DND-41 (cell line): ENCODE data around the gene SPAG16.
A peak's percentile ranks its signal among the peaks of the same experiment; 100 is the strongest.
"Not testable (repeated sequence)": the region's sequence is repeated elsewhere in the genome, so short reads cannot be mapped to it uniquely, and the experiment has no call there.

ENCODE experiments used
- ATAC-seq: fragments of 200-7000 bp; cut with Tn5 transposase; 3 replicates; pipeline ENCODE4 v1.9.1; 2021; ENCODE audit warnings: low read depth; ENCODE audit not compliant: insufficient read depth
- DNase-seq: peaks from one replicate; pipeline ENCODE4 v3.0.0-alpha.2; 2020
- H2AFZ ChIP-seq: 2 replicates; pipeline ENCODE4 v1.6.0; 2012; ENCODE audit warnings: low read depth, low read length
- H3K27ac ChIP-seq: 2 replicates; pipeline ENCODE4 v1.5.1; 2012; ENCODE audit warnings: low read length, inconsistent platforms
- H3K27me3 ChIP-seq: fragments of 200-600 bp; sonication (generic); 2 replicates; pipeline ENCODE4 v1.6.0; 2012; ENCODE audit warnings: low read length, mild to moderate bottlenecking, inconsistent platforms; ENCODE audit not compliant: insufficient read depth, poor library complexity
- H3K36me3 ChIP-seq: 2 replicates; pipeline ENCODE4 v1.5.1; 2012; ENCODE audit warnings: low read length, inconsistent platforms; ENCODE audit not compliant: insufficient read depth
- H3K4me1 ChIP-seq: 2 replicates; pipeline ENCODE4 v1.5.1; 2012; ENCODE audit warnings: mild to moderate bottlenecking, low read length; ENCODE audit not compliant: insufficient read depth
- H3K4me2 ChIP-seq: 2 replicates; pipeline ENCODE4 v1.6.0; 2012; ENCODE audit warnings: mild to moderate bottlenecking, moderate library complexity, low read length, inconsistent platforms; ENCODE audit not compliant: insufficient read depth
- H3K4me3 ChIP-seq, 2 experiments: fragments of 200-600 bp in 1 of 2; shearing (Covaris generic) in 1 of 2; 2 replicates each; pipeline ENCODE4 v1.5.1; 2012 to 2016; ENCODE audit warnings: inconsistent platforms in 2 of 2, low read length in 2 of 2, mild to moderate bottlenecking in 2 of 2, low read depth in 1 of 2, moderate library complexity in 1 of 2
- H3K79me2 ChIP-seq: 2 replicates; pipeline ENCODE4 v1.6.0; 2012; ENCODE audit warnings: low read length, inconsistent platforms; ENCODE audit not compliant: insufficient read depth
- H3K9ac ChIP-seq: 2 replicates; pipeline ENCODE4 v1.6.0; 2012; ENCODE audit warnings: low read depth, mild to moderate bottlenecking, inconsistent platforms, low read length, moderate library complexity
- H3K9me3 ChIP-seq: 2 replicates; pipeline ENCODE4 v1.5.1; 2012; ENCODE audit warnings: low read length, moderate library complexity, mild to moderate bottlenecking, inconsistent platforms; ENCODE audit not compliant: insufficient read depth, severe bottlenecking
- H4K20me1 ChIP-seq: 2 replicates; pipeline ENCODE4 v1.6.0; 2012; ENCODE audit warnings: low read length; ENCODE audit not compliant: insufficient read depth
- EZH2 ChIP-seq: IDR thresholded peaks from 3 replicates; pipeline ENCODE4 v1.6.1; 2012; ENCODE audit warnings: borderline replicate concordance, low read depth, mild to moderate bottlenecking, moderate library complexity, low read length, inconsistent platforms; ENCODE audit not compliant: severe bottlenecking
- TF ChIP-seq, protein P1 (sequence below): IDR thresholded peaks from 2 replicates; pipeline ENCODE4 v1.5.1; 2012; ENCODE audit warnings: borderline replicate concordance, low read length, moderate library complexity, mild to moderate bottlenecking; ENCODE audit not compliant: poor library complexity, severe bottlenecking; ENCODE audit errors: extremely low read depth

The SPAG16 gene

DNA sequence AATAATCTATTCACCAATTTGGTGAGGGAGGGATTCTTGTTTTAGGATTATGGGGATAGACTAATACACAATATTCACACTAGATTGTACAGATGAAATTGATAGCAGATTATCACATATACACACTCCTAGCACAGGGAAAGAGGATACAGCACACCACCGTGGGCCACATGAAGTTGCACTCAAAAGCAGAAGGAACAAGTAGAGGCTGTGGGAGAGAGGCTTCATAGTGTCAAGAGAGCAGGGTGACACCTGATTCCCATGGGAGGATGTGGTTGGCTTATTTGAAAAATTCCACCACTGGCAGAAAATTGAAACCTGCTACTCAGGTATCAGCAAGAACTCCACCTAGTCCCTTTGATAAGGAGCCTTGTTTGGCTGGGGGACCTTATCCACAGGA lies 395.6 kb downstream of the SPAG16 start:
- Histone ChIP-seq H3K27me3 (no peaks in the 10 kb centered on the region), H3K4me2 (no peak overlapping the region), H3K27ac (no peak overlapping the region), H3K36me3 (no peaks in the 10 kb centered on the region), H3K9ac (no peak overlapping the region), H3K4me3 (no peak overlapping the region), H4K20me1 (no peaks in the 10 kb centered on the region), H2AFZ (no peak overlapping the region), H3K4me1 (peaks cover 7% of the 10 kb centered on the region), H3K79me2 (no peaks in the 10 kb centered on the region), H3K9me3 (no peaks in the 10 kb centered on the region)
- ATAC-seq (0 out of 3 replicates have a peak, but pooled peaks have one; percentile 27), DNase-seq (no peak)
- TF ChIP-seq, protein P1, sequence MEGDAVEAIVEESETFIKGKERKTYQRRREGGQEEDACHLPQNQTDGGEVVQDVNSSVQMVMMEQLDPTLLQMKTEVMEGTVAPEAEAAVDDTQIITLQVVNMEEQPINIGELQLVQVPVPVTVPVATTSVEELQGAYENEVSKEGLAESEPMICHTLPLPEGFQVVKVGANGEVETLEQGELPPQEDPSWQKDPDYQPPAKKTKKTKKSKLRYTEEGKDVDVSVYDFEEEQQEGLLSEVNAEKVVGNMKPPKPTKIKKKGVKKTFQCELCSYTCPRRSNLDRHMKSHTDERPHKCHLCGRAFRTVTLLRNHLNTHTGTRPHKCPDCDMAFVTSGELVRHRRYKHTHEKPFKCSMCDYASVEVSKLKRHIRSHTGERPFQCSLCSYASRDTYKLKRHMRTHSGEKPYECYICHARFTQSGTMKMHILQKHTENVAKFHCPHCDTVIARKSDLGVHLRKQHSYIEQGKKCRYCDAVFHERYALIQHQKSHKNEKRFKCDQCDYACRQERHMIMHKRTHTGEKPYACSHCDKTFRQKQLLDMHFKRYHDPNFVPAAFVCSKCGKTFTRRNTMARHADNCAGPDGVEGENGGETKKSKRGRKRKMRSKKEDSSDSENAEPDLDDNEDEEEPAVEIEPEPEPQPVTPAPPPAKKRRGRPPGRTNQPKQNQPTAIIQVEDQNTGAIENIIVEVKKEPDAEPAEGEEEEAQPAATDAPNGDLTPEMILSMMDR: no peak
- no peak for TF ChIP-seq EZH2

DNA sequence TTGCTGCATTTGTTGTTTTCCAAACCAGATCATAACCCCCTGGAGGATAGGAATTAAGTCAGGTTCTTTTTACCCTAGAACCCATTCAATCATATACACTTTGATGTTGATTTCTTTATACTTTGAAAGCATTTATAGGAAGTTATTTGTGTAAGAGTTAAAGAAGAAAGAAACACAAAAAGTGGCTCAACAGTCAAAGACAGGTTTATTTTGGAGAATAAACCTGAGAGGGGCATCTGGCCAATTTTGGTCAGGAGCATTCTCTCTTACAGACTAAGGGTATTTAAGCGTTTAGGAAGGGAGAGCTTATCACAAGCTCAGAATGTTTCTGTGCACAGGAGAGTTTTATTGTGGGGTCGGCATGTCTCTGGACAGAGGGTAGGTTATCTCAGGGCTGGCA lies 398.0 kb downstream of the SPAG16 start:
- H3K27me3 ChIP-seq: no peaks in the 10 kb centered on the region
- DNase-seq (no peak), ATAC-seq (no peak)
- no peaks in the 10 kb centered on the region for H3K79me2 ChIP-seq
- no peak overlapping the region for H3K4me2 ChIP-seq
- H4K20me1 ChIP-seq: no peaks in the 10 kb centered on the region
- no peak overlapping the region for H3K27ac ChIP-seq
- no peak overlapping the region for H2AFZ ChIP-seq
- no peaks in the 10 kb centered on the region for H3K36me3 ChIP-seq
- H3K4me3 ChIP-seq: no peak overlapping the region
- H3K4me1 ChIP-seq: peaks cover 7% of the 10 kb centered on the region
- H3K9me3 ChIP-seq: no peaks in the 10 kb centered on the region
- no peak for TF ChIP-seq EZH2
- TF ChIP-seq, protein P1: no peak
- H3K9ac ChIP-seq: no peak overlapping the region

DNA sequence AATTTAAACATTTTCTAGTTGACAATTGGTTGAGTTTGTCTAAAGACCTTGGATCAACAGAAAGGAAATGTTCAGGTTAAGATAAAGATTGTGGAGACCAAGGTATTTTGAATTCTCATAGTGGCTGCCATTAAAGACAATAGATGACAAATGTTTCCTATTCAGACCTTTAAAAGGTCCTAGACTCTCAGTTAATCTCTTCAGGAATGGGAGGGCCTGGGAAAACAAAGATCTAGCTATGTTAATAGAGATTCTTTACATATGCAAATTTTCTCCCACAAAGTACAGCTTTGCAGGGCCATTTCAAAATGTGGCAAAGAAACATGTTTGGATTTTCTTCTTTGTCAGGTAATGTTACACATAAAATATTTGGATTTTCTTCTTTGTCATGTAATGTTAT lies 403.9 kb downstream of the SPAG16 start:
- TF ChIP-seq EZH2: no peak
- TF ChIP-seq, protein P1: no peak
- Histone ChIP-seq H3K4me3 (no peak overlapping the region), H3K27me3 (no peaks in the 10 kb centered on the region), H3K79me2 (no peaks in the 10 kb centered on the region), H3K4me1 (no peaks in the 10 kb centered on the region), H3K9me3 (no peaks in the 10 kb centered on the region), H3K9ac (no peak overlapping the region), H3K4me2 (no peak overlapping the region), H3K36me3 (no peaks in the 10 kb centered on the region), H2AFZ (no peak overlapping the region), H3K27ac (no peak overlapping the region), H4K20me1 (no peaks in the 10 kb centered on the region)
- DNase-seq (no peak), ATAC-seq (no peak)

DNA sequence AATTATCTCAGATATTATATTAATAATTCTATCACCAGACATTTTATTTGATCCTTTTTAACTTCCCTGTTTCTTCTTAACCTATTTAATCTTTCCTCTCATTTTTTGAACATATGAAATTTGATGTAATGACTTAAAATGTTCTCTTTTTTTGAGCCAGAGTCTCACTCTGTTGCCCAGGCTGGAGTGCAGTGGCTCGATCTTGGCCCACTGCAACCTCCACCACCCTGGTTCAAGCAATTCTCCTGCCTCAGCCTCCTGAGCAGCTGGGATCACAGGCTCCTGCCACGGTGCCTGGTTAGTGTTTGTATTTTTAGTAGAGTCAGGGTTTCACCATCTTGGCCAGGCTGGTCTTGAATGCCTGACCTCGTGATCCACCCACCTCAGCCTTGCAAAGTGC lies 404.6 kb downstream of the SPAG16 start:
- not testable (repeated sequence) for DNase-seq, H3K9me3 ChIP-seq, H3K36me3 ChIP-seq, ATAC-seq, H2AFZ ChIP-seq, H3K27ac ChIP-seq, H3K4me2 ChIP-seq, H3K27me3 ChIP-seq, H3K9ac ChIP-seq, H4K20me1 ChIP-seq, H3K4me3 ChIP-seq, H3K4me1 ChIP-seq, H3K79me2 ChIP-seq
